Measurements from ENCODE around the gene MYD88.
"Not testable (repeated sequence)": the region's sequence is repeated elsewhere in the genome, so short reads cannot be mapped to it uniquely, and the experiment has no call there.

Gene MYD88

GRCh38 chr3:38141952-38142273 lies 3.5 kb downstream of the MYD88 start:
- no peak for DNase-seq (ENCODE audit: low read depth in 2 of 2)

- DNase-seq (ENCODE audit: low read depth in 2 of 2): no peak
Observed at GRCh38 chr3:38142959-38143358, 4.5 kb downstream of the MYD88 start.

GRCh38 chr3:38143511-38143910 lies 5.0 kb downstream of the MYD88 start:
- no peak for DNase-seq (ENCODE audit: low read depth in 2 of 2)

- no peak for DNase-seq (ENCODE audit: low read depth in 2 of 2)
Observed at GRCh38 chr3:38146504-38146903, 8.0 kb downstream of the MYD88 start.

- DNase-seq (ENCODE audit: low read depth in 2 of 2): no peak
Observed at GRCh38 chr3:38147421-38147820, 9.0 kb downstream of the MYD88 start.

- no peak for DNase-seq (ENCODE audit: low read depth in 2 of 2)
Observed at GRCh38 chr3:38148311-38148882, 9.9 kb downstream of the MYD88 start.

GRCh38 chr3:38149708-38150107 lies 11.2 kb downstream of the MYD88 start:
- DNase-seq (ENCODE audit: low read depth in 2 of 2): no peak

- DNase-seq (ENCODE audit: low read depth in 2 of 2): no peak
Observed at GRCh38 chr3:38150780-38151528, 12.5 kb downstream of the MYD88 start.

- DNase-seq (ENCODE audit: low read depth in 2 of 2): no peak
Observed at GRCh38 chr3:38151667-38152265, 13.3 kb downstream of the MYD88 start.

GRCh38 chr3:38152609-38153008 lies 14.1 kb downstream of the MYD88 start:
- DNase-seq (ENCODE audit: low read depth in 2 of 2): no peak

- DNase-seq (ENCODE audit: low read depth in 2 of 2): no peak
Observed at GRCh38 chr3:38153221-38153620, 14.8 kb downstream of the MYD88 start.

- no peak for DNase-seq (ENCODE audit: low read depth in 2 of 2)
Observed at GRCh38 chr3:38154033-38154494, 15.6 kb downstream of the MYD88 start.

GRCh38 chr3:38154625-38155255 lies 16.3 kb downstream of the MYD88 start:
- DNase-seq (ENCODE audit: low read depth in 2 of 2): no peak

GRCh38 chr3:38155825-38156224 lies 17.4 kb downstream of the MYD88 start:
- DNase-seq (ENCODE audit: low read depth in 2 of 2): no peak

GRCh38 chr3:38157117-38157516 lies 18.7 kb downstream of the MYD88 start:
- DNase-seq (ENCODE audit: low read depth in 2 of 2): no peak

GRCh38 chr3:38157595-38157994 lies 19.1 kb downstream of the MYD88 start:
- no peak for DNase-seq (ENCODE audit: low read depth in 2 of 2)

GRCh38 chr3:38158472-38158871 lies 20.0 kb downstream of the MYD88 start:
- DNase-seq (ENCODE audit: low read depth in 2 of 2): no peak

GRCh38 chr3:38160704-38161103 lies 22.2 kb downstream of the MYD88 start:
- DNase-seq (ENCODE audit: low read depth in 2 of 2): not testable (repeated sequence)

GRCh38 chr3:38163117-38163840 lies 24.8 kb downstream of the MYD88 start:
- DNase-seq (ENCODE audit: low read depth in 2 of 2): no peak

GRCh38 chr3:38163841-38164642 lies 25.6 kb downstream of the MYD88 start:
- DNase-seq (ENCODE audit: low read depth in 2 of 2): no peak

GRCh38 chr3:38164643-38164951 lies 26.1 kb downstream of the MYD88 start:
- DNase-seq (ENCODE audit: low read depth in 2 of 2): no peak
